GM23338 (cell line): ENCODE data around the gene TRDMT1.

Experiments
- CREB1 ChIP-seq: fragments of 250-450 bp; sonication (Bioruptor Pico); IDR thresholded peaks from 2 replicates; pipeline ENCODE4 v1.5.0; 2020; ENCODE audit warnings: low read depth, mild to moderate bottlenecking, moderate library complexity
- CTCF ChIP-seq, 2 experiments: fragments of 200-600 bp in 1 of 2; sonication (generic) in 1 of 2; conservative IDR thresholded peaks; 2 replicates each; pipeline versions ENCODE4 v1.5.1 to v1.6.1; 2016 to 2017; ENCODE audit warnings: antibody characterized with exemption in 2 of 2, low read depth in 2 of 2, mild to moderate bottlenecking in 2 of 2, moderate library complexity in 1 of 2
- ETS1 ChIP-seq: IDR thresholded peaks from 2 replicates; pipeline ENCODE4 v1.6.1; 2016; ENCODE audit warnings: antibody characterized with exemption
- EZH2 ChIP-seq: fragments of 200-600 bp; sonication (generic); IDR thresholded peaks from one replicate; pipeline ENCODE4 v1.8.0; 2017; ENCODE audit warnings: antibody characterized with exemption, mild to moderate bottlenecking, low read depth; ENCODE audit not compliant: unreplicated experiment
- EZH2phosphoT487 ChIP-seq: fragments of 200-600 bp; sonication (generic); IDR thresholded peaks from one replicate; pipeline ENCODE4 v1.8.1; 2018; ENCODE audit warnings: antibody characterized with exemption; ENCODE audit not compliant: unreplicated experiment
- NANOG ChIP-seq: IDR thresholded peaks from 2 replicates; pipeline ENCODE4 v1.6.1; 2016; ENCODE audit warnings: antibody characterized with exemption, borderline replicate concordance
- POLR2AphosphoS5 ChIP-seq: IDR thresholded peaks from 2 replicates; pipeline ENCODE4 v1.6.1; 2016; ENCODE audit warnings: antibody characterized with exemption, low read depth
- REST ChIP-seq: IDR thresholded peaks from one replicate; pipeline ENCODE4 v1.6.1; 2018; ENCODE audit warnings: antibody characterized with exemption; ENCODE audit not compliant: unreplicated experiment
- ZNF331 ChIP-seq: fragments of 250-450 bp; sonication (Bioruptor Pico); IDR thresholded peaks from 2 replicates; pipeline ENCODE4 v1.5.0; 2020; ENCODE audit warnings: low read depth, mild to moderate bottlenecking, moderate library complexity

- TF ChIP-seq CREB1 (CRISPR knock-in tag), result no peak
- TF ChIP-seq CTCF (conservative IDR thresholded peaks at IDR 0.05; ENCODE audit: low read depth in 2 of 2), result no peak
- TF ChIP-seq ZNF331 (CRISPR knock-in tag), result no peak
- no peak for TF ChIP-seq ETS1
- TF ChIP-seq EZH2phosphoT487, result no peak
- TF ChIP-seq EZH2, result no peak
- TF ChIP-seq POLR2AphosphoS5, result no peak
- TF ChIP-seq REST, result no peak
- TF ChIP-seq NANOG, result no peak
Observed at GRCh38 chr10:17147884-17148489, 53.5 kb downstream of the TRDMT1 start.
